ENCODE results near the gene PCDH1. TPM values are rescaled to one million over a fixed set of nuclear protein-coding genes. Genes with fewer than 3 reads are reported as not detected.

PCDH1 gene
- total and polyA plus RNA-seq, 2 of the 8 experiments (the other 6 are each of a cell fraction or from before 2014, with no cell fraction given), result 101 to 102 TPM

DNA sequence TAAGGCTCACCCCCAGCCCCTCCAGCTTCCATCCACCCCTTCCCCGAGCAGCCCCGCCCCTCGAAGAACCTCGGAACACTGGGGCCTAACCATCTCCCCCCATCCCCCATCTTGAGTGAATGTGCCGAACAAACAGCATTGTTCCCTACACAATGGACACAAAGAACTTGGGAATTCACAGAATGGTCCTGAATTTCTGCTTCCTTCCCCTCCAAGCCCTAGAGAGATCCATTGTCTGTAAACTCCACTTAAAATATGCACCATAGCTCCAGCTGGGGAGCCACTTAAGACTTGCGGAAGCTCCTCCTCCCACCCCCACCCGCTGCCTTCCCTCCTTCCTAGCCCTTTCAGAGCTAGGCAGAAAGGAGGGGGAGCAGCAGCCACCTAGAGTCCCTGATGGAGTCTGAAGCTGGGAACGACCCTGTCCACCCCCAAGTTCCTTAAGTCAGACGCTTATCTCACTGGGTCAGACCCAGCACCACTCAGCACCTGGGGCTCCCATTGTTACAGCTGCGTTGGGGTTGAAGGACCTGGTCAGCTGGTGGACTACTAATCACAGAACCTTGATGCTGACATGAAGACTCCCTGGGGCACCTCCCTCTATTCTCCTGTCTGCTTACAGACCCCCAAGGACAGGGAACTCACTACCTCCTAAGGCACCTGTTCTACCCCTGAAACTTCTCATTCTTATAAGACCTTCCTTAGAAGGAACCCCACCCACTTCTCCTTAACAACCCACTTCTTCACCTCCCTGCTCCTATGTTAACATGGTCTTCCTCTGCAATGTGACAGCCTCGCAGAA, 61.4 kb downstream of the PCDH1 start (continued):
- TF ChIP-seq MAFK (IDR thresholded peaks at IDR 0.05; ENCODE audit: low read depth, low read length), result no peak
- TF ChIP-seq HDAC2 (IDR thresholded peaks at IDR 0.05; ENCODE audit: borderline replicate concordance in 1 of 2, low read depth in 2 of 2, low read length in 2 of 2), result peak; percentile 45 to 67; a peak in 2 of 4 replicates
- peak; percentile 65; the same call in 1 of the 2 replicates for TF ChIP-seq YY1 (IDR thresholded peaks at IDR 0.05; ENCODE audit: low read depth, low read length)
- no peak for TF ChIP-seq RFX5 (IDR thresholded peaks at IDR 0.05; ENCODE audit: borderline replicate concordance, low read depth, low read length)
- peak in 1 of 2 experiments; percentile 57; a peak in 1 of 3 replicates for TF ChIP-seq POLR2A (IDR thresholded peaks at IDR 0.05; ENCODE audit: control extremely low read depth in 1 of 2, low read depth in 2 of 2, low read length in 2 of 2)
- peak in 1 of 2 experiments; percentile 96; a peak in 2 of 3 replicates for TF ChIP-seq EP300 (IDR thresholded peaks at IDR 0.05; ENCODE audit: borderline replicate concordance in 1 of 2, low read depth in 2 of 2, low read length in 2 of 2)
- no peak for TF ChIP-seq GTF2F1 (IDR thresholded peaks at IDR 0.05; ENCODE audit: borderline replicate concordance, low read depth, low read length)
- no peak for TF ChIP-seq CHD1 (IDR thresholded peaks at IDR 0.05; ENCODE audit: low read depth, low read length)
- peak; percentile 95 for TF ChIP-seq TEAD4 (IDR thresholded peaks at IDR 0.05; ENCODE audit: low read depth, low read length)
- TF ChIP-seq POU5F1 (IDR thresholded peaks at IDR 0.05; ENCODE audit: low read depth, low read length), result peak; percentile 30; the same call in 1 of the 2 replicates
- TF ChIP-seq CBX8 (IDR thresholded peaks at IDR 0.05; ENCODE audit: borderline replicate concordance, low read depth, low read length), result no peak
- peak; percentile 93; the same call in 1 of the 2 replicates for TF ChIP-seq KDM1A (IDR thresholded peaks at IDR 0.05; ENCODE audit: borderline replicate concordance, low read length)
- TF ChIP-seq KDM5A (IDR thresholded peaks at IDR 0.05; ENCODE audit: low read length), result no peak
- peak in 1 of 2 experiments; percentile 66; a peak in 1 of 4 replicates for TF ChIP-seq SIN3A (conservative IDR thresholded peaks at IDR 0.05 in 1 of 2, IDR thresholded peaks at IDR 0.05 in 1 of 2; ENCODE audit: low read depth in 1 of 2, low read length in 2 of 2)
- TF ChIP-seq, protein P1, sequence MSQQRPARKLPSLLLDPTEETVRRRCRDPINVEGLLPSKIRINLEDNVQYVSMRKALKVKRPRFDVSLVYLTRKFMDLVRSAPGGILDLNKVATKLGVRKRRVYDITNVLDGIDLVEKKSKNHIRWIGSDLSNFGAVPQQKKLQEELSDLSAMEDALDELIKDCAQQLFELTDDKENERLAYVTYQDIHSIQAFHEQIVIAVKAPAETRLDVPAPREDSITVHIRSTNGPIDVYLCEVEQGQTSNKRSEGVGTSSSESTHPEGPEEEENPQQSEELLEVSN (IDR thresholded peaks at IDR 0.05), result no peak
- peak; percentile 2 to 12; a peak in 1 of 4 replicates for TF ChIP-seq RAD21 (IDR thresholded peaks at IDR 0.05 in 1 of 2, conservative IDR thresholded peaks at IDR 0.05 in 1 of 2; ENCODE audit: low read depth in 2 of 2, low read length in 2 of 2)
- TF ChIP-seq, protein P2, sequence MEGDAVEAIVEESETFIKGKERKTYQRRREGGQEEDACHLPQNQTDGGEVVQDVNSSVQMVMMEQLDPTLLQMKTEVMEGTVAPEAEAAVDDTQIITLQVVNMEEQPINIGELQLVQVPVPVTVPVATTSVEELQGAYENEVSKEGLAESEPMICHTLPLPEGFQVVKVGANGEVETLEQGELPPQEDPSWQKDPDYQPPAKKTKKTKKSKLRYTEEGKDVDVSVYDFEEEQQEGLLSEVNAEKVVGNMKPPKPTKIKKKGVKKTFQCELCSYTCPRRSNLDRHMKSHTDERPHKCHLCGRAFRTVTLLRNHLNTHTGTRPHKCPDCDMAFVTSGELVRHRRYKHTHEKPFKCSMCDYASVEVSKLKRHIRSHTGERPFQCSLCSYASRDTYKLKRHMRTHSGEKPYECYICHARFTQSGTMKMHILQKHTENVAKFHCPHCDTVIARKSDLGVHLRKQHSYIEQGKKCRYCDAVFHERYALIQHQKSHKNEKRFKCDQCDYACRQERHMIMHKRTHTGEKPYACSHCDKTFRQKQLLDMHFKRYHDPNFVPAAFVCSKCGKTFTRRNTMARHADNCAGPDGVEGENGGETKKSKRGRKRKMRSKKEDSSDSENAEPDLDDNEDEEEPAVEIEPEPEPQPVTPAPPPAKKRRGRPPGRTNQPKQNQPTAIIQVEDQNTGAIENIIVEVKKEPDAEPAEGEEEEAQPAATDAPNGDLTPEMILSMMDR (IDR thresholded peaks at IDR 0.05; ENCODE audit: control extremely low read depth in 1 of 3, insufficient read depth in 1 of 3, low read depth in 1 of 3, low read length in 3 of 3), result no peak
- TF ChIP-seq POLR2AphosphoS5 (IDR thresholded peaks at IDR 0.05; ENCODE audit: low read depth, low read length), result no peak; the same call in 1 of the 2 replicates
- no peak for TF ChIP-seq NRF1 (IDR thresholded peaks at IDR 0.05; ENCODE audit: low read depth, low read length)

Data from H1 (cell line).